Activated T-helper 1 cell treated with anti-CD3 and anti-CD28 coated beads, Interleukin-2, amount 50 U/mL, for 16 hours (primary cell): ENCODE results near the gene AGAP3.

Experiments
- DNase-seq, 2 donors: peaks; one replicate each; pipeline ENCODE4 v3.0.0-alpha.2; 2020; ENCODE audit warnings: low read depth in 1 of 2, low spot score in 1 of 2

Gene AGAP3

GRCh38 chr7:151087245-151088018 lies 1.2 kb downstream of the AGAP3 start:
- peak in 1 of 2 donors; percentile 22 for DNase-seq

- no peak for DNase-seq
Measured at GRCh38 chr7:151088019-151088855, 2.0 kb downstream of the AGAP3 start.

GRCh38 chr7:151088856-151089699 lies 2.8 kb downstream of the AGAP3 start:
- no peak for DNase-seq

- DNase-seq = no peak
Measured at GRCh38 chr7:151089893-151090730, 3.8 kb downstream of the AGAP3 start.

DNA sequence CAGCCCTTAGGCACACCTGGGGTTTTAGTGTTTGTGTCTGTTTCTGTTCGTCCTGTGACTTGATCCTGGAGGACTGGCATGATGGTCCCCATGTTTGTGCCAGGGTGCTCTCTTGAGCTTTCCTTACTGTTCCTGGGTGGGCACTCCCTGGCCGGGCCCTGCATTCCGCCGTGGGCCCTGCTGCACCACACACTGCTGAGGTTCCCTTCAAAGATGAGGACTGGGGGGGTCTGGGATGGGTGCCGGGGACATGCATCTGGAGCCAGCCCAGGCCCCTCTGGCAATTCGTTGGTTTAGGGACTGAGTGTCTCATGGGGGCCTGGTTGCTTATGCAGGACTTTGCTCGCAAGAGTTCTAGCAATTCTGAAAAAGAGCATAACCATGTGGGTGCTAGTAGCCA lies 4.7 kb downstream of the AGAP3 start:
- DNase-seq = no peak

DNA sequence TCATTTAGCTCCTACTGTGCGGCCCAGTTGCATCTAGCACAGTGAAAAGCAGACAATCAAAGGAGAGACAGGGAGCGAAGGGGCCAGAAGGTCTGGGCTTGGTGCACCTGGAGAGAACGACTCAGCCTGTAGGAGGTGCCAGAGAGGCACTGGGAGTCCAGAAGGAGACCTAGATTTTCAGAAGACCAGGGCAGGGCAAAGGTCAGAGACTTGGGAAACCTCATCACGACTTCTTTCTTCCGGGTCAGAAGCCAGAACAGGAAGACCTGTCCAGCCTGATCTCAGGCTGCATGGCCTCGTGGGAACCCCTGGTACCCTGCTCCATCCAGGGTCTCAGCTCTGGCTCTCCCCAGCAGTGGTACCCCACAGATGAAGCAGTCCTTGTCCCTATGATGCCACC lies 5.2 kb downstream of the AGAP3 start:
- DNase-seq = no peak

DNA sequence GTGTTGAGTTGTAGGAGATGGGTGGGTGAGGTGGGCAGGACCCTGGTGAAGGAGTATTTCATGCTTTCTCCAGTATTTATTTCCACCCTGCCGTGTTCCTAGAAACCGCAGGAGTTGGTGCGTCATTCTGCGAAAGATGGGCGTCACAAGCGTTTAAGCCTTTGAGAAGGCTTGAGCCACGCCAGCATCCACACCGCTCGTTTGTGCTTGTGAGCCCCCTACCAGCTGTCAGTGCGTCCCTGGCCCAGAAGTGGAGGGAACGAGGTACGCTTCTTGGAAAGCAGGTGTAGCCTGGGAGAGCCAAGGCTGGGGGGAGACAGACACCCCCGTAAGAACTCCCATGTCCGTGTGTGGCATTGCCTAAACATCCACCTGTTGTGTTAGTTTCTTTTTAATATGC lies 5.7 kb downstream of the AGAP3 start:
- DNase-seq = no peak

- DNase-seq = no peak
Measured at GRCh38 chr7:151093748-151094147, 7.5 kb downstream of the AGAP3 start.

- no peak for DNase-seq
Measured at GRCh38 chr7:151094675-151095074, 8.4 kb downstream of the AGAP3 start.

GRCh38 chr7:151095123-151095797 lies 9.0 kb downstream of the AGAP3 start:
- DNase-seq = no peak

GRCh38 chr7:151095828-151096475 lies 9.7 kb downstream of the AGAP3 start:
- no peak for DNase-seq

DNA sequence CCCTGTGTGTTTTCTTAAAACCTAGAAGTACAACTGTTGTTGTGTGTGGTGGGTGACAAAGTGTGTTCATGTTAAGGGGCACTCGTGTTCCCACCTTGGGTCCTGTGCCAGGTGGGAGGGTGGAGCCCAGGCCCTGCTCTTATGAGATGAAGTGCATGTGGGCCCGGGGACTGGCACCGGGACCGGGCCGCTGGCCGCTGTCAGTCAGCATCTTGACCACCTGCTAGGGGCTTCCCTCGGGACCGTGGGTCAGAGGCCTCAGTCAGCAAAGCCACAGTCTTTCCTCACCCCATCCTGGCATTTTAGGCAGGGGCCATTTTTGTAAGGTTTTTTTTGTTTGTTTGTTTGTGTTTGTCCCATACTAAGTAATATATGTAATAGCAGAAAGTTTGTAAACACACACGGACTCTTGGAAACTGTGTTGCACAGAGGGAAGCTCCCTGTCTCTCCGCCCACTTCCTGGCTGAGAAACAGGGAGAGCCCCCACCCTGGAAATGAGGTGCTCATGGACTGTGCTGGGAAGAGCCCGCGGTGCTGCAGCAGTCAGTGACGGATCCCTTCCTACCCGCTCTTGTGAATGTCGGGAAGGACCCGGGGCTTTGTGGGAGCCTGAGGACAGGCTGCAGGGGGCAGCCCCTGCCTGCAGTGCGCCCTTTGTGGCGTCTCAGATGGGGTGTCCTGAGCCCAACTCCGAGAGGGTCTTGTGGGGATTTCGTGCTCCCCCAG lies 13.4 kb downstream of the AGAP3 start:
- no peak for DNase-seq

DNA sequence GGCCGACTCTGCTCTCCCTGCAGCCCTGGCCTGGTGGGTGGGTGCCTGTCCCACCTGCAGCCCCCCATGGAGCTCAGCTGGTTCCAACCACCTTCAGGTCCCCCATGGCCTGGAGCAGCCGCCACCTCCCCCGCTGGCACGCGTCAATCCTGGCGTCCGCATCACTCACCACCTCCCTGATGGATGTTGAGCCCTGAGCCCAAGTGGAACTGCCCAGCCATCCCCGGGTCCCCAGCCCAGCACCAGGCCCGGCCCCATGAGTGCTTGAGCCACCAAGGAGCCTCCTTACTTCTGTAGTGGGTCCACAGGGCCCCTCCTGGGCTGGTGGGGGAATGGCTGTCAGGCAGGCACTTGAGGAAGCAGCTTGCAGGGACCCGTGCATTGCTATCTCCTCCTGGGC lies 14.6 kb downstream of the AGAP3 start:
- no peak for DNase-seq

- DNase-seq = no peak
Measured at GRCh38 chr7:151101621-151102396, 15.5 kb downstream of the AGAP3 start.

DNA sequence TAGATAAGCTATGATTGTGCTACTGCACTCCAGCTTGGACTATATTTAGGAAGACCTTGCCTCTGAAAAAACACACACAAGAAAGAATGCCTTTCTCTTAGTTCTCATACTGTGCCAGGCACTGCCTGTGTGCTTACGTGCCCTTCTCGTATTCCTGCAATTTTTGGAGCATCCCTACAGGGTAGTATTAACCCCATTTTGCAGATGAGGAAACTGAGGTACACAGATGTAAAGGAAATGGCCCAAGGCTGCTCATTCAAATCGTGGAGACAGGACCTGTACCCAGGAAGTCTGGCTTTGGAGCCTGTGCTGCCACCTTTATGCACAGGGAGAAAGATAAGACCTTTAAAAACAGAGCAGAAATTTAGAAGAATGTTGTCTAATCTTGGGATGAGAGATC lies 16.7 kb downstream of the AGAP3 start:
- DNase-seq = no peak

- DNase-seq = no peak
Measured at GRCh38 chr7:151103973-151104372, 17.7 kb downstream of the AGAP3 start.

DNA sequence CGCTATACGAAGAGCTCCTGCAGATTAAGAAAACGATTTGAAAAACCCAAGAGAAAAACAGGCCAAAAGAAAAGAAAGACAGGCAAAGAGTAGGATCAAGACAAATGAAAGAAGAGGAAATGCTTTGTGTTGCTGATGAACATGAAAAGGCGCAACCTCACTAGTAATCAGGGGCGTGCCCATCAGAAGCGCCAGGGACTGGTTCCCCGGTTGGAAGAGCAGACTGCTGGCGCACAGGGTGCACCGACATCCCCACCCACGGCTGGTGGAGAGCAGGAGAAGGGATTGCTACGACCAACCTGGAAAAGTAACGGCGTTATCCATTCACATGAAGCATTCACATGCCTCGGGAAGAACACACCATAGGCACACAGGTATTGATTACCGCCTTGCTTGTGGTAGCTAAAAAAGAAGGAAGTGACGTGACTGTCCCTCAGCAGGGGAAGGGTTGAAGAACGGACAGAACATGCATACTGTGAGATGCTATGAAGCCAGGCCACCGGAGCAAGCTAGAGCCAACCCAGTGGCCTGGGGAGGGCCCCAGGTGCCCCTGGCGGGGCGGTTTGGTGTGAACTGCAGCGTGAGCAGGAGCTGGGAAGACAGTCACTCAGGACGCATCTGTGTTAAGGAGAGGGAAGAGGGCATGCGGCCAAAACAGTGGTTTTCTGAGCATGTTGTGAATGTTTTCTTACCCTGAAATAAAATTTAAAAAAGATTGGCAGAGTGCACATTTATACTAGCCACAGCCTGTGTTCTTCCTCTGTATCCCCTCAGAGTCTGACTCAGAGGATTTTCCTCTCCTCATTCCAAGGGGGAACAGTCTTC lies 18.3 kb downstream of the AGAP3 start:
- DNase-seq = no peak
